ENCODE measurements around the gene N4BP2L1. TPM values are rescaled to one million over a fixed set of nuclear protein-coding genes. Genes with fewer than 3 reads are reported as not detected.

The N4BP2L1 gene
- 0.48 to 0.61 TPM (median 0.57 TPM) in 5 replicates for total RNA-seq (2022; extraction: Qiagen RNA extraction)

GRCh38 chr13:32427852-32428580 is at the start of gene N4BP2L1:
Gene N4BP2L1 (minus strand): TSS chr13:32428130. CDS start chr13:32428082, 48 bp downstream.

Other genes starting within 250 kb of the N4BP2L1 start
- not detected in 5 replicates for gene ZAR1L, start 112.8 kb downstream of the N4BP2L1 start, total RNA-seq (2022; extraction: Qiagen RNA extraction)
- 3.5 to 7.4 TPM (median 3.6 TPM) in 5 replicates for gene BRCA2, start 112.6 kb downstream of the N4BP2L1 start, total RNA-seq (2022; extraction: Qiagen RNA extraction)
- gene N4BP2L2, start 110.7 kb upstream of the N4BP2L1 start, total RNA-seq (2022; extraction: Qiagen RNA extraction), result 16.8 to 23.9 TPM (median 20.7 TPM) in 5 replicates
- 7.0 to 12.8 TPM (median 8.4 TPM) in 5 replicates for gene PDS5B, start 158.3 kb upstream of the N4BP2L1 start, total RNA-seq (2022; extraction: Qiagen RNA extraction)